ENCODE measurements around the gene PNPLA2.
A peak's percentile ranks its signal among the peaks of the same experiment; 100 is the strongest.

The PNPLA2 gene

GRCh38 chr11:788953-789940 lies 29.5 kb upstream of the PNPLA2 start:
- no peak overlapping the region for H2BK5ac ChIP-seq (ENCODE audit: low read length)
- H2BK120ac ChIP-seq (ENCODE audit: low read depth, low read length) = no peak overlapping the region
- H3K56ac ChIP-seq (ENCODE audit: low read length) = no peak overlapping the region
- H3K4ac ChIP-seq (ENCODE audit: low read depth, low read length) = no peak overlapping the region
- no peaks in the 10 kb centered on the region for H3K27me3 ChIP-seq (ENCODE audit: insufficient read depth, low read length, poor library complexity)
- H3K23ac ChIP-seq (ENCODE audit: low read length) = no peak overlapping the region
- H3K27ac ChIP-seq (ENCODE audit: low read depth, low read length) = no peak overlapping the region
- H3K9ac ChIP-seq (ENCODE audit: low read length) = no peak overlapping the region
- DNase-seq = no peak
- H3K4me1 ChIP-seq (ENCODE audit: control insufficient read depth, low read depth, low read length) = no peaks in the 10 kb centered on the region
- no peak overlapping the region for H2BK15ac ChIP-seq (replicated peaks; ENCODE audit: low read depth)
- no peak overlapping the region for H3K18ac ChIP-seq (ENCODE audit: low read length)
- no peak overlapping the region for H4K5ac ChIP-seq (ENCODE audit: low read length)
- H3K36me3 ChIP-seq (ENCODE audit: control insufficient read depth, insufficient read depth, low read length) = no peaks in the 10 kb centered on the region
- H2AK5ac ChIP-seq (ENCODE audit: low read length) = no peak overlapping the region
- no peak overlapping the region for H3K4me2 ChIP-seq (ENCODE audit: low read length)
- no peak overlapping the region for H4K8ac ChIP-seq (ENCODE audit: low read depth, low read length)
- no peaks in the 10 kb centered on the region for H3K79me1 ChIP-seq (ENCODE audit: low read length)
- no peaks in the 10 kb centered on the region for H3K79me2 ChIP-seq (ENCODE audit: control insufficient read depth, insufficient read depth, low read length)
- H3K4me3 ChIP-seq (ENCODE audit: low read length) = no peak overlapping the region
- no CpG with 5 or more reads among the region's 31 CpGs for WGBS (ENCODE audit: extremely low coverage, insufficient coverage, low lambda C conversion rate)

DNA sequence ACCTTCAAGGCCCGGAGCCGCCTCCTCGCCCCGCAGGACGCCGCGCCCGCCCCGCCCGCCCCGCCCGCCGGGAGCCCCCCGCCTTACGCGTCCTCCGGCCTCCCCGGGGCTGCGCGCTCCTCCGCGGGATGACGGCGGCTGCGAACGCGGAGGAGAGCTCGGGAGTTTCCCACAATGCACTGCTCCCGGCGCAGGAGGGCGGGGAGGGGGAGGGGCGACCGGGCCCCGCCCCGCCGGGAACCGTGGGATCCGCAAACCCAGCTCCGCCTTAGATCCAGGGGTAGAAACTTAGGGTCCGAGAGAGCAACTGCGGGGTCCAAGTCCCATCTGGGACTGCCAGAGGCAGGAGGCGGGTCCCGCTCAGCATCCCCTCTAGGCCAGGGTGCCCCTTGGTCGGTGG lies 28.8 kb upstream of the PNPLA2 start, which contains the start of gene CEND1:
Gene CEND1, minus strand, starts transcription at position 148 of the 400 bp plus-strand sequence. CDS start 1,514 bp downstream, outside the sequence.
- Histone ChIP-seq H3K27me3 (ENCODE audit: insufficient read depth, low read length, poor library complexity) (no peaks in the 10 kb centered on the region), H3K4me3 (ENCODE audit: low read length) (no peak within 1 kb of the TSS), H3K79me1 (ENCODE audit: low read length) (no peaks in the 10 kb centered on the region), H3K79me2 (ENCODE audit: control insufficient read depth, insufficient read depth, low read length) (no peaks in the 10 kb centered on the region), H2BK5ac (ENCODE audit: low read length) (no peak within 1 kb of the TSS), H2BK15ac (replicated peaks; ENCODE audit: low read depth) (no peak within 1 kb of the TSS), H3K9ac (ENCODE audit: low read length) (no peak within 1 kb of the TSS), H4K5ac (ENCODE audit: low read length) (no peak within 1 kb of the TSS), H3K27ac (ENCODE audit: low read depth, low read length) (no peak within 1 kb of the TSS), H4K8ac (ENCODE audit: low read depth, low read length) (no peak within 1 kb of the TSS), H3K4ac (ENCODE audit: low read depth, low read length) (no peak within 1 kb of the TSS), H3K36me3 (ENCODE audit: control insufficient read depth, insufficient read depth, low read length) (no peaks in the 10 kb centered on the region), H3K56ac (ENCODE audit: low read length) (no peak within 1 kb of the TSS), H3K18ac (ENCODE audit: low read length) (no peak within 1 kb of the TSS), H3K4me2 (ENCODE audit: low read length) (no peak within 1 kb of the TSS), H3K4me1 (ENCODE audit: control insufficient read depth, low read depth, low read length) (no peaks in the 10 kb centered on the region), H3K23ac (ENCODE audit: low read length) (no peak within 1 kb of the TSS), H2BK120ac (ENCODE audit: low read depth, low read length) (no peak within 1 kb of the TSS), H2AK5ac (ENCODE audit: low read length) (no peak within 1 kb of the TSS)
- DNase-seq = no peak
- no CpG with 5 or more reads among the region's 44 CpGs for WGBS (ENCODE audit: extremely low coverage, insufficient coverage, low lambda C conversion rate)

GRCh38 chr11:790721-791564 lies 27.8 kb upstream of the PNPLA2 start:
- H3K4me2 ChIP-seq (ENCODE audit: low read length) = no peak overlapping the region
- H3K36me3 ChIP-seq (ENCODE audit: control insufficient read depth, insufficient read depth, low read length) = no peaks in the 10 kb centered on the region
- no peak overlapping the region for H3K23ac ChIP-seq (ENCODE audit: low read length)
- no peaks in the 10 kb centered on the region for H3K27me3 ChIP-seq (ENCODE audit: insufficient read depth, low read length, poor library complexity)
- WGBS (ENCODE audit: extremely low coverage, insufficient coverage, low lambda C conversion rate) = no CpG with 5 or more reads among the region's 18 CpGs
- no peak overlapping the region for H4K8ac ChIP-seq (ENCODE audit: low read depth, low read length)
- no peak overlapping the region for H2BK5ac ChIP-seq (ENCODE audit: low read length)
- no peak overlapping the region for H3K9ac ChIP-seq (ENCODE audit: low read length)
- H3K4me3 ChIP-seq (ENCODE audit: low read length) = no peak overlapping the region
- H3K27ac ChIP-seq (ENCODE audit: low read depth, low read length) = no peak overlapping the region
- no peak overlapping the region for H3K56ac ChIP-seq (ENCODE audit: low read length)
- no peaks in the 10 kb centered on the region for H3K79me2 ChIP-seq (ENCODE audit: control insufficient read depth, insufficient read depth, low read length)
- H4K5ac ChIP-seq (ENCODE audit: low read length) = no peak overlapping the region
- H2BK15ac ChIP-seq (replicated peaks; ENCODE audit: low read depth) = no peak overlapping the region
- H3K4me1 ChIP-seq (ENCODE audit: control insufficient read depth, low read depth, low read length) = no peaks in the 10 kb centered on the region
- H2BK120ac ChIP-seq (ENCODE audit: low read depth, low read length) = no peak overlapping the region
- DNase-seq = peak; percentile 59
- no peak overlapping the region for H2AK5ac ChIP-seq (ENCODE audit: low read length)
- H3K4ac ChIP-seq (ENCODE audit: low read depth, low read length) = no peak overlapping the region
- no peaks in the 10 kb centered on the region for H3K79me1 ChIP-seq (ENCODE audit: low read length)
- H3K18ac ChIP-seq (ENCODE audit: low read length) = no peak overlapping the region

GRCh38 chr11:791658-792534 lies 26.8 kb upstream of the PNPLA2 start:
- Histone ChIP-seq H3K9ac (ENCODE audit: low read length) (no peak overlapping the region), H3K27me3 (ENCODE audit: insufficient read depth, low read length, poor library complexity) (no peaks in the 10 kb centered on the region), H3K79me2 (ENCODE audit: control insufficient read depth, insufficient read depth, low read length) (peaks cover 3% of the 10 kb centered on the region), H3K23ac (ENCODE audit: low read length) (no peak overlapping the region), H3K79me1 (ENCODE audit: low read length) (peaks cover 4% of the 10 kb centered on the region), H3K27ac (ENCODE audit: low read depth, low read length) (no peak overlapping the region), H3K36me3 (ENCODE audit: control insufficient read depth, insufficient read depth, low read length) (no peaks in the 10 kb centered on the region), H3K4ac (ENCODE audit: low read depth, low read length) (no peak overlapping the region), H3K4me3 (ENCODE audit: low read length) (no peak overlapping the region), H4K8ac (ENCODE audit: low read depth, low read length) (no peak overlapping the region), H2BK120ac (ENCODE audit: low read depth, low read length) (no peak overlapping the region), H2BK5ac (ENCODE audit: low read length) (no peak overlapping the region), H2BK15ac (replicated peaks; ENCODE audit: low read depth) (no peak overlapping the region), H2AK5ac (ENCODE audit: low read length) (no peak overlapping the region), H3K4me2 (ENCODE audit: low read length) (no peak overlapping the region), H4K5ac (ENCODE audit: low read length) (no peak overlapping the region), H3K4me1 (ENCODE audit: control insufficient read depth, low read depth, low read length) (no peaks in the 10 kb centered on the region), H3K56ac (ENCODE audit: low read length) (no peak overlapping the region), H3K18ac (ENCODE audit: low read length) (no peak overlapping the region)
- no peak for DNase-seq
- no CpG with 5 or more reads among the region's 49 CpGs for WGBS (ENCODE audit: extremely low coverage, insufficient coverage, low lambda C conversion rate)

GRCh38 chr11:792535-792821 lies 26.2 kb upstream of the PNPLA2 start:
- Histone ChIP-seq H2BK15ac (replicated peaks; ENCODE audit: low read depth) (no peak overlapping the region), H2BK120ac (ENCODE audit: low read depth, low read length) (no peak overlapping the region), H3K27me3 (ENCODE audit: insufficient read depth, low read length, poor library complexity) (no peaks in the 10 kb centered on the region), H3K79me1 (ENCODE audit: low read length) (peaks cover 4% of the 10 kb centered on the region), H3K4ac (ENCODE audit: low read depth, low read length) (no peak overlapping the region), H2BK5ac (ENCODE audit: low read length) (no peak overlapping the region), H3K79me2 (ENCODE audit: control insufficient read depth, insufficient read depth, low read length) (peaks cover 3% of the 10 kb centered on the region), H3K27ac (ENCODE audit: low read depth, low read length) (no peak overlapping the region), H4K5ac (ENCODE audit: low read length) (no peak overlapping the region), H3K4me3 (ENCODE audit: low read length) (no peak overlapping the region), H3K56ac (ENCODE audit: low read length) (no peak overlapping the region), H4K8ac (ENCODE audit: low read depth, low read length) (no peak overlapping the region), H2AK5ac (ENCODE audit: low read length) (no peak overlapping the region), H3K9ac (ENCODE audit: low read length) (no peak overlapping the region), H3K18ac (ENCODE audit: low read length) (no peak overlapping the region), H3K36me3 (ENCODE audit: control insufficient read depth, insufficient read depth, low read length) (no peaks in the 10 kb centered on the region), H3K4me2 (ENCODE audit: low read length) (no peak overlapping the region), H3K4me1 (ENCODE audit: control insufficient read depth, low read depth, low read length) (no peaks in the 10 kb centered on the region), H3K23ac (ENCODE audit: low read length) (no peak overlapping the region)
- no peak for DNase-seq
- no CpG with 5 or more reads among the region's 15 CpGs for WGBS (ENCODE audit: extremely low coverage, insufficient coverage, low lambda C conversion rate)
